NCI-H510A treated with DMSO at 0.1 percent for 48 hours (cell line): ENCODE data around the gene CHMP1A.
"Not testable (repeated sequence)": the region's sequence is repeated elsewhere in the genome, so short reads cannot be mapped to it uniquely, and the experiment has no call there.

Experiments
- DNase-seq: peaks from one replicate; lab custom pipeline; 2025; lab: John Stamatoyannopoulos, UW

The CHMP1A gene

GRCh38 chr16:89691986-89692569 is 34.6 kb upstream of the CHMP1A start:
- DNase-seq: no peak

- DNase-seq: no peak
Observed at GRCh38 chr16:89691231-89691985, 33.9 kb upstream of the CHMP1A start.

GRCh38 chr16:89690392-89690901 is 32.9 kb upstream of the CHMP1A start:
- no peak for DNase-seq

- DNase-seq: not testable (repeated sequence)
Observed at GRCh38 chr16:89689621-89690020, 32.1 kb upstream of the CHMP1A start.

GRCh38 chr16:89689142-89689541 is 31.6 kb upstream of the CHMP1A start:
- DNase-seq: no peak

GRCh38 chr16:89688395-89688794 is 30.9 kb upstream of the CHMP1A start:
- DNase-seq: no peak

- DNase-seq: no peak
Observed at GRCh38 chr16:89687092-89687940, 29.8 kb upstream of the CHMP1A start.

GRCh38 chr16:89686520-89687091 is 29.1 kb upstream of the CHMP1A start, which contains the start of gene CDK10:
CDK10 (plus strand) TSS chr16:89686689; CDS start chr16:89686711, 22 bp downstream.
- peak; percentile 57 for DNase-seq

GRCh38 chr16:89685916-89686315 is 28.4 kb upstream of the CHMP1A start:
- DNase-seq: no peak

GRCh38 chr16:89678258-89678657 is 20.8 kb upstream of the CHMP1A start:
- no peak for DNase-seq

- DNase-seq: no peak
Observed at GRCh38 chr16:89672177-89672941, 14.9 kb upstream of the CHMP1A start.

GRCh38 chr16:89671565-89671964 is 14.1 kb upstream of the CHMP1A start:
- DNase-seq: not testable (repeated sequence)

GRCh38 chr16:89670496-89671431 is 13.3 kb upstream of the CHMP1A start:
- DNase-seq: no peak

GRCh38 chr16:89669755-89670154 is 12.2 kb upstream of the CHMP1A start:
- DNase-seq: no peak

GRCh38 chr16:89668790-89669158 is 11.3 kb upstream of the CHMP1A start:
- no peak for DNase-seq

GRCh38 chr16:89667633-89668032 is 10.1 kb upstream of the CHMP1A start:
- no peak for DNase-seq

- not testable (repeated sequence) for DNase-seq
Observed at GRCh38 chr16:89667000-89667399, 9.5 kb upstream of the CHMP1A start.

- DNase-seq: not testable (repeated sequence)
Observed at GRCh38 chr16:89664238-89664637, 6.7 kb upstream of the CHMP1A start.

GRCh38 chr16:89661215-89661614 is 3.7 kb upstream of the CHMP1A start:
- DNase-seq: no peak

GRCh38 chr16:89660146-89660545 is 2.6 kb upstream of the CHMP1A start:
- DNase-seq: no peak
